Activated CD4-positive, alpha-beta T cell treated with anti-CD3 and anti-CD28 coated beads for 36 hours (primary cell): ENCODE results near the gene TMEM30B. TPM values are rescaled to one million over a fixed set of nuclear protein-coding genes. Genes with fewer than 3 reads are reported as not detected.

Experiments used
- ATAC-seq: fragments of 200-7000 bp; cut with Tn5 transposase; one replicate; pipeline ENCODE4 v1.10.0; 2021; ENCODE audit warnings: mild to moderate bottlenecking, moderate library complexity
- CTCF ChIA-PET: fragments of 350-600 bp; sonication (Branson Sonifier 250); formaldehyde crosslinking; loops from one replicate; lab custom pipeline; 2021; ENCODE audit warnings: antibody characterized with exemption; lab: Charles Lee
- POLR2A ChIA-PET: fragments of 350-600 bp; sonication (Branson Sonifier 250); formaldehyde crosslinking; loops from one replicate; lab custom pipeline; 2021; ENCODE audit warnings: antibody characterized with exemption, inconsistent platforms; lab: Charles Lee
- DNase-seq: peaks from one replicate; pipeline ENCODE4 v3.0.0-alpha.2; 2020
- H3K27ac Mint-ChIP-seq: one replicate; pipeline ENCODE4 v1.8.0; 2021; ENCODE audit warnings: mixed read lengths
- H3K27me3 Mint-ChIP-seq: one replicate; pipeline ENCODE4 v1.8.0; 2021; ENCODE audit warnings: mixed read lengths
- H3K36me3 Mint-ChIP-seq: one replicate; pipeline ENCODE4 v1.8.0; 2021; ENCODE audit warnings: low read depth, mixed read lengths
- H3K4me1 Mint-ChIP-seq: one replicate; pipeline ENCODE4 v1.8.0; 2021; ENCODE audit warnings: mixed read lengths
- H3K4me3 Mint-ChIP-seq: one replicate; pipeline ENCODE4 v1.8.0; 2021; ENCODE audit warnings: mild to moderate bottlenecking, moderate library complexity, mixed read lengths
- H3K9me3 Mint-ChIP-seq: one replicate; pipeline ENCODE4 v1.8.0; 2021; ENCODE audit warnings: low read depth, mixed read lengths
- intact Hi-C, 2 experiments: fragments of 100-400 bp; cut with DNase I in 1 of 2; cut with micrococcal nuclease in 1 of 2; formaldehyde crosslinking; loops; one replicate each; pipeline versions ENCODE4 v1.14.2 to v1.15.1; 2022 to 2024; cut with DNase I, micrococcal nuclease
- total RNA-seq, 2 experiments: library from RNA; stranded (reverse); gene quantifications; one replicate each; pipeline ENCODE4 v1.2.3, GENCODE V29; 2021

Gene TMEM30B
- total RNA-seq, 2 experiments from 2014 or later: 1.3 to 2.1 TPM

GRCh38 chr14:61300754-61301153 is 19.6 kb upstream of the TMEM30B start:
- DNase-seq (no peak), ATAC-seq (no peak)
- H3K4me3 Mint-ChIP-seq: no peak overlapping the region
- peaks cover 8% of the 10 kb centered on the region for H3K36me3 Mint-ChIP-seq
- H3K27me3 Mint-ChIP-seq: no peaks in the 10 kb centered on the region
- peaks cover 53% of the 10 kb centered on the region for H3K4me1 Mint-ChIP-seq
- H3K9me3 Mint-ChIP-seq: peaks cover 5% of the 10 kb centered on the region
- intact Hi-C loops: no loop called here
- no peak overlapping the region for H3K27ac Mint-ChIP-seq
- ChIA-PET POLR2A (interaction anchor here (0.8 kb wide), 1 partner anchor 70 kb away, joined by 3 read pairs; no protein-coding TSS in a partner anchor), CTCF (interaction anchor here (0.5 to 1.9 kb wide), 6 partner anchors 11 to 450 kb away, joined by 3 to 5 read pairs (median 3); partner anchors contain the start of gene TMEM30B)

GRCh38 chr14:61300209-61300608 is 19.1 kb upstream of the TMEM30B start:
- ChIA-PET POLR2A (interaction anchor here (0.8 kb wide), 1 partner anchor 71 kb away, joined by 3 read pairs; no protein-coding TSS in a partner anchor), CTCF (interaction anchor here (0.7 to 1.9 kb wide), 4 partner anchors 8 to 120 kb away, joined by 3 to 5 read pairs (median 4); partner anchors contain the start of gene TMEM30B)
- intact Hi-C loops: no loop called here
- DNase-seq: no peak
- Mint-ChIP-seq H3K27me3 (no peaks in the 10 kb centered on the region), H3K27ac (peak overlapping the region; percentile 16), H3K4me1 (peaks cover 54% of the 10 kb centered on the region), H3K36me3 (peaks cover 8% of the 10 kb centered on the region), H3K9me3 (peaks cover 1% of the 10 kb centered on the region), H3K4me3 (no peak overlapping the region)
- peak; percentile 56 for ATAC-seq

GRCh38 chr14:61298824-61299223 is 17.7 kb upstream of the TMEM30B start:
- Mint-ChIP-seq H3K36me3 (peaks cover 4% of the 10 kb centered on the region), H3K27ac (no peak overlapping the region), H3K9me3 (no peaks in the 10 kb centered on the region), H3K4me3 (no peak overlapping the region), H3K4me1 (peaks cover 54% of the 10 kb centered on the region), H3K27me3 (no peaks in the 10 kb centered on the region)
- ChIA-PET CTCF (interaction anchor here (0.8 to 1.4 kb wide), 7 partner anchors 17 to 576 kb away, joined by 3 to 4 read pairs (median 4); partner anchors contain the start of genes PRKCH and TMEM30B), POLR2A (no interaction called here)
- ATAC-seq: no peak
- intact Hi-C loops: loop anchor here in 1 of 2 experiments (10.0 kb wide), 1 partner anchor 826 kb away; no protein-coding TSS in a partner anchor
- no peak for DNase-seq

- no peaks in the 10 kb centered on the region for H3K27me3 Mint-ChIP-seq
- H3K9me3 Mint-ChIP-seq: no peaks in the 10 kb centered on the region
- ATAC-seq (no peak), DNase-seq (no peak)
- ChIA-PET POLR2A (no interaction called here), CTCF (interaction anchor here (0.6 to 2.6 kb wide), 6 partner anchors 21 to 183 kb away, joined by 3 to 7 read pairs (median 4); no protein-coding TSS in a partner anchor)
- peak overlapping the region; percentile 62 for H3K27ac Mint-ChIP-seq
- intact Hi-C loops: loop anchor here (1.0 to 10.0 kb wide), 4 partner anchors 23 to 827 kb away; partner anchors contain the start of gene PRKCH (in 2 of the 2)
- H3K4me3 Mint-ChIP-seq: no peak overlapping the region
- peaks cover 54% of the 10 kb centered on the region for H3K4me1 Mint-ChIP-seq
- peaks cover 1% of the 10 kb centered on the region for H3K36me3 Mint-ChIP-seq
Observed at GRCh38 chr14:61297581-61297980, 16.4 kb upstream of the TMEM30B start.

GRCh38 chr14:61296719-61297502 is 15.8 kb upstream of the TMEM30B start:
- no peak for DNase-seq
- POLR2A ChIA-PET: no interaction called here
- intact Hi-C loops: loop anchor here (1.0 to 10.0 kb wide), 4 partner anchors 24 to 828 kb away; partner anchors contain the start of gene PRKCH (in 2 of the 2)
- peaks cover 54% of the 10 kb centered on the region for H3K4me1 Mint-ChIP-seq
- no peaks in the 10 kb centered on the region for H3K36me3 Mint-ChIP-seq
- H3K27me3 Mint-ChIP-seq: no peaks in the 10 kb centered on the region
- no peak overlapping the region for H3K4me3 Mint-ChIP-seq
- peak; percentile 67 for ATAC-seq
- H3K9me3 Mint-ChIP-seq: no peaks in the 10 kb centered on the region
- peak overlapping the region; percentile 29 for H3K27ac Mint-ChIP-seq
- CTCF ChIA-PET: interaction anchor here (0.6 to 2.6 kb wide), 17 partner anchors 8 to 540 kb away, joined by 3 to 10 read pairs (median 5); partner anchors contain the start of genes PRKCH and TMEM30B

- DNase-seq (no peak), ATAC-seq (no peak)
- CTCF ChIA-PET: interaction anchor here (0.6 to 2.6 kb wide), 17 partner anchors 9 to 541 kb away, joined by 3 to 10 read pairs (median 5); partner anchors contain the start of genes PRKCH and TMEM30B
- no peaks in the 10 kb centered on the region for H3K27me3 Mint-ChIP-seq
- intact Hi-C loops: loop anchor here (2.0 to 10.0 kb wide), 3 partner anchors 25 to 829 kb away; partner anchors contain the start of gene PRKCH (in 2 of the 2)
- POLR2A ChIA-PET: no interaction called here
- peak overlapping the region; percentile 22 for H3K27ac Mint-ChIP-seq
- H3K4me3 Mint-ChIP-seq: no peak overlapping the region
- no peaks in the 10 kb centered on the region for H3K9me3 Mint-ChIP-seq
- peaks cover 53% of the 10 kb centered on the region for H3K4me1 Mint-ChIP-seq
- no peaks in the 10 kb centered on the region for H3K36me3 Mint-ChIP-seq
Observed at GRCh38 chr14:61296151-61296550, 15.0 kb upstream of the TMEM30B start.

GRCh38 chr14:61290701-61291100 is 9.6 kb upstream of the TMEM30B start:
- ChIA-PET POLR2A (no interaction called here), CTCF (interaction anchor here (0.6 to 3.3 kb wide), 7 partner anchors 9 to 138 kb away, joined by 3 to 15 read pairs (median 3); partner anchors contain the start of gene TMEM30B)
- H3K27ac Mint-ChIP-seq: no peak overlapping the region
- peaks cover 2% of the 10 kb centered on the region for H3K4me1 Mint-ChIP-seq
- DNase-seq (no peak), ATAC-seq (no peak)
- intact Hi-C loops: loop anchor here in 1 of 2 experiments (10.0 kb wide), 1 partner anchor 834 kb away; no protein-coding TSS in a partner anchor
- H3K4me3 Mint-ChIP-seq: no peak overlapping the region
- no peaks in the 10 kb centered on the region for H3K9me3 Mint-ChIP-seq
- H3K36me3 Mint-ChIP-seq: no peaks in the 10 kb centered on the region
- H3K27me3 Mint-ChIP-seq: no peaks in the 10 kb centered on the region

- POLR2A ChIA-PET: no interaction called here
- intact Hi-C loops: no loop called here
- no peak overlapping the region for H3K4me3 Mint-ChIP-seq
- no peak for ATAC-seq
- H3K36me3 Mint-ChIP-seq: no peaks in the 10 kb centered on the region
- CTCF ChIA-PET: interaction anchor here (0.8 to 3.3 kb wide), 4 partner anchors 9 to 292 kb away, joined by 3 to 15 read pairs (median 4); no protein-coding TSS in a partner anchor
- H3K4me1 Mint-ChIP-seq: peaks cover 8% of the 10 kb centered on the region
- DNase-seq: no peak
- no peak overlapping the region for H3K27ac Mint-ChIP-seq
- H3K27me3 Mint-ChIP-seq: no peaks in the 10 kb centered on the region
- H3K9me3 Mint-ChIP-seq: no peaks in the 10 kb centered on the region
Observed at GRCh38 chr14:61288720-61289119, 7.6 kb upstream of the TMEM30B start.

GRCh38 chr14:61288228-61288627 is 7.1 kb upstream of the TMEM30B start:
- ATAC-seq (no peak), DNase-seq (no peak)
- Mint-ChIP-seq H3K4me3 (no peak overlapping the region), H3K27me3 (no peaks in the 10 kb centered on the region), H3K9me3 (no peaks in the 10 kb centered on the region), H3K4me1 (peaks cover 8% of the 10 kb centered on the region), H3K36me3 (no peaks in the 10 kb centered on the region), H3K27ac (no peak overlapping the region)
- intact Hi-C loops: no loop called here
- POLR2A ChIA-PET: no interaction called here
- CTCF ChIA-PET: interaction anchor here (0.8 to 1.3 kb wide), 2 partner anchors 19 to 293 kb away, joined by 4 to 5 read pairs; no protein-coding TSS in a partner anchor

GRCh38 chr14:61287196-61287595 is 6.1 kb upstream of the TMEM30B start:
- ChIA-PET CTCF (interaction anchor here (0.6 to 1.3 kb wide), 3 partner anchors 15 to 466 kb away, joined by 3 read pairs; no protein-coding TSS in a partner anchor), POLR2A (no interaction called here)
- no peaks in the 10 kb centered on the region for H3K9me3 Mint-ChIP-seq
- intact Hi-C loops: no loop called here
- no peaks in the 10 kb centered on the region for H3K27me3 Mint-ChIP-seq
- no peak overlapping the region for H3K4me3 Mint-ChIP-seq
- H3K4me1 Mint-ChIP-seq: peaks cover 11% of the 10 kb centered on the region
- no peak for DNase-seq
- ATAC-seq: no peak
- H3K27ac Mint-ChIP-seq: no peak overlapping the region
- no peaks in the 10 kb centered on the region for H3K36me3 Mint-ChIP-seq

- ATAC-seq (no peak), DNase-seq (no peak)
- no peaks in the 10 kb centered on the region for H3K27me3 Mint-ChIP-seq
- no peaks in the 10 kb centered on the region for H3K36me3 Mint-ChIP-seq
- CTCF ChIA-PET: interaction anchor here (0.6 to 2.4 kb wide), 23 partner anchors 8 to 1058 kb away, joined by 3 to 17 read pairs (median 4); no protein-coding TSS in a partner anchor
- POLR2A ChIA-PET: no interaction called here
- peaks cover 15% of the 10 kb centered on the region for H3K4me1 Mint-ChIP-seq
- no peaks in the 10 kb centered on the region for H3K9me3 Mint-ChIP-seq
- no peak overlapping the region for H3K27ac Mint-ChIP-seq
- H3K4me3 Mint-ChIP-seq: no peak overlapping the region
- intact Hi-C loops: no loop called here
Observed at GRCh38 chr14:61285364-61285763, 4.2 kb upstream of the TMEM30B start.
